Neural cell (in vitro differentiated cells): ENCODE data around the gene ACTN1.

ENCODE experiments used
- CTCF ChIP-seq: fragments of 450-650 bp; IDR thresholded peaks from 2 replicates; pipeline ENCODE4 v1.5.1; 2014; ENCODE audit warnings: antibody characterized with exemption, mild to moderate bottlenecking, moderate library complexity; ENCODE audit not compliant: poor library complexity, severe bottlenecking
- EP300 ChIP-seq: fragments of 450-650 bp; conservative IDR thresholded peaks from 2 replicates; pipeline ENCODE4 v1.6.1; 2014; ENCODE audit warnings: antibody characterized with exemption, mild to moderate bottlenecking, moderate library complexity; ENCODE audit not compliant: poor library complexity, severe bottlenecking
- EZH2 ChIP-seq: fragments of 200-600, 300-800 bp; shearing (Covaris generic), sonication (generic); IDR thresholded peaks from 2 replicates; pipeline ENCODE4 v1.6.1; 2014; ENCODE audit warnings: antibody characterized with exemption, low read length, borderline replicate concordance, mild to moderate bottlenecking; ENCODE audit not compliant: insufficient read depth, poor library complexity, severe bottlenecking
- MXI1 ChIP-seq: fragments of 450-650 bp; conservative IDR thresholded peaks from 2 replicates; pipeline ENCODE4 v1.6.1; 2014; ENCODE audit warnings: antibody characterized with exemption, mild to moderate bottlenecking; ENCODE audit not compliant: poor library complexity, severe bottlenecking
- POLR2AphosphoS5 ChIP-seq: IDR thresholded peaks from 2 replicates; pipeline ENCODE4 v1.6.1; 2012
- RAD21 ChIP-seq: fragments of 450-650 bp; conservative IDR thresholded peaks from 2 replicates; pipeline ENCODE4 v1.6.1; 2014; ENCODE audit warnings: antibody characterized with exemption, mild to moderate bottlenecking, moderate library complexity
- REST ChIP-seq: IDR thresholded peaks from 2 replicates; pipeline ENCODE4 v1.6.1; 2012; ENCODE audit warnings: borderline replicate concordance
- SMC3 ChIP-seq: fragments of 450-650 bp; conservative IDR thresholded peaks from 2 replicates; pipeline ENCODE4 v1.6.1; 2014; ENCODE audit warnings: antibody characterized with exemption, mild to moderate bottlenecking, moderate library complexity; ENCODE audit not compliant: poor library complexity
- TAF1 ChIP-seq: IDR thresholded peaks from 2 replicates; pipeline ENCODE4 v1.6.1; 2012; ENCODE audit warnings: low read depth

- TF ChIP-seq EZH2 (no peak), TAF1 (no peak), POLR2AphosphoS5 (no peak), CTCF (no peak), MXI1 (no peak), EP300 (no peak), REST (no peak), SMC3 (no peak), RAD21 (no peak)
Measured at GRCh38 chr14:68836082-68836481, 143.0 kb downstream of the ACTN1 start.
